GM12878 (cell line): ENCODE data around the gene TANC1. TPM values are rescaled to one million over a fixed set of nuclear protein-coding genes. Genes with fewer than 3 reads are reported as not detected.

Experiments
- ATAC-seq: fragments of 200-7000 bp; cut with Tn5 transposase; 3 replicates; pipeline ENCODE4 v1.9.1; 2020; ENCODE audit warnings: mild to moderate bottlenecking, moderate library complexity
- BruUV-seq: library from RNA; stranded (reverse); fragments of 400-500 nt; replicated peaks from 2 replicates; lab custom pipeline; 2021; lab: Mats Ljungman, UMichigan
- CTCF ChIA-PET: fragments of 300-600 bp; sonication (Branson Sonifier 250); formaldehyde crosslinking; extraction: SDS; loops from one replicate; lab custom pipeline; 2021; ENCODE audit warnings: inconsistent platforms; lab: Yijun Ruan, JAX
- POLR2A ChIA-PET: fragments of 350-600 bp; formaldehyde crosslinking; extraction: SDS; loops from one replicate; lab custom pipeline; 2021; ENCODE audit warnings: inconsistent platforms; lab: Charles Lee
- RAD21 ChIA-PET: fragments of 300-600 bp; sonication (Branson Sonifier 250); formaldehyde crosslinking; loops from one replicate; lab custom pipeline; 2023; ENCODE audit warnings: antibody characterized with exemption; ENCODE audit not compliant: unreplicated experiment; lab: Charles Lee
- SMC1A ChIA-PET: fragments of 300-600 bp; sonication (Branson Sonifier 250); formaldehyde crosslinking; loops from one replicate; lab custom pipeline; 2023; ENCODE audit not compliant: unreplicated experiment, uncharacterized antibody; lab: Charles Lee
- DNase-seq: peaks from one replicate; pipeline ENCODE4 v3.0.0-alpha.2; 2011; ENCODE audit warnings: low read depth, low spot score
- FAIRE-seq: peaks from 3 replicates; lab custom pipeline; 2011; peaks lifted over from hg19 to GRCh38; lab: Jason Lieb, UNC
- H2AFZ ChIP-seq: 2 replicates; pipeline ENCODE4 v1.6.0; 2011; ENCODE audit warnings: low read depth, low read length, control low read depth; ENCODE audit not compliant: control insufficient read depth
- H3K27ac ChIP-seq: 2 replicates; pipeline ENCODE4 v1.5.1; 2011; ENCODE audit warnings: control low read depth; ENCODE audit not compliant: control insufficient read depth, insufficient read depth
- H3K27me3 ChIP-seq, 2 experiments: replicated peaks in 1 of 2; 2 replicates each; pipeline versions ENCODE4 v1.6.0 to v1.6.1; 2011; ENCODE audit warnings: low read length in 1 of 2; ENCODE audit not compliant: control insufficient read depth in 2 of 2, insufficient read depth in 2 of 2
- H3K36me3 ChIP-seq, 2 experiments: 2 replicates each; pipeline ENCODE4 v1.5.1; 2011; ENCODE audit warnings: low read length in 1 of 2; ENCODE audit not compliant: control insufficient read depth in 2 of 2, insufficient read depth in 2 of 2
- H3K4me1 ChIP-seq: 2 replicates; pipeline ENCODE4 v1.6.1; 2011; ENCODE audit warnings: mild to moderate bottlenecking, low read length, moderate library complexity, mixed read lengths; ENCODE audit not compliant: control insufficient read depth, insufficient read depth
- H3K4me2 ChIP-seq: 2 replicates; pipeline ENCODE4 v1.6.0; 2011; ENCODE audit warnings: control low read depth; ENCODE audit not compliant: control insufficient read depth, insufficient read depth
- H3K4me3 ChIP-seq: fragments of 200-600 bp; sonication (generic); 2 replicates; pipeline ENCODE4 v1.5.1; 2016
- H3K79me2 ChIP-seq: 2 replicates; pipeline ENCODE4 v1.6.0; 2011; ENCODE audit warnings: low read length; ENCODE audit not compliant: control insufficient read depth, insufficient read depth
- H3K9ac ChIP-seq: 2 replicates; pipeline ENCODE4 v1.8.0; 2011; ENCODE audit warnings: low read length, control low read depth, mixed read lengths; ENCODE audit not compliant: control insufficient read depth, insufficient read depth
- H3K9me3 ChIP-seq: replicated peaks from 3 replicates; pipeline ENCODE4 v1.5.1; 2011; ENCODE audit warnings: mild to moderate bottlenecking, low read length; ENCODE audit not compliant: control insufficient read depth, insufficient read depth
- H4K20me1 ChIP-seq: 2 replicates; pipeline ENCODE4 v1.6.0; 2011; ENCODE audit not compliant: control insufficient read depth, insufficient read depth
- BCL11A ChIP-seq: IDR thresholded peaks from 2 replicates; pipeline ENCODE4 v1.6.1; 2011; ENCODE audit warnings: low read depth, low read length
- GATAD2B ChIP-seq: fragments of 450-650 bp; conservative IDR thresholded peaks from 2 replicates; pipeline ENCODE4 v1.6.1; 2017; ENCODE audit warnings: low read depth, mild to moderate bottlenecking, moderate library complexity
- HDAC2 ChIP-seq: fragments of 200-600 bp; sonication (generic); IDR thresholded peaks from 2 replicates; pipeline ENCODE4 v1.6.1; 2017
- KLF5 ChIP-seq: fragments of 450-650 bp; IDR thresholded peaks from 2 replicates; pipeline ENCODE4 v1.6.1; 2014; ENCODE audit warnings: mild to moderate bottlenecking; ENCODE audit not compliant: partially characterized antibody
- NR2F1 ChIP-seq: fragments of 450-650 bp; conservative IDR thresholded peaks from 2 replicates; pipeline ENCODE4 v1.6.1; 2017; ENCODE audit warnings: mild to moderate bottlenecking
- RCOR1 ChIP-seq: conservative IDR thresholded peaks from 2 replicates; pipeline ENCODE4 v1.6.1; 2012; ENCODE audit warnings: low read depth, low read length, improper control_type of control experiment
- SREBF2 ChIP-seq: IDR thresholded peaks from 2 replicates; pipeline ENCODE4 v1.6.1; 2012; ENCODE audit warnings: mild to moderate bottlenecking, low read length
- SUPT20H ChIP-seq: IDR thresholded peaks from 2 replicates; pipeline ENCODE4 v1.6.1; 2011; ENCODE audit warnings: low read depth, mild to moderate bottlenecking, low read length, moderate library complexity, borderline replicate concordance; ENCODE audit not compliant: control insufficient read depth
- TBL1XR1 ChIP-seq: IDR thresholded peaks from 2 replicates; pipeline ENCODE4 v1.6.1; 2012; ENCODE audit warnings: low read depth, low read length, improper control_type of control experiment
- WRNIP1 ChIP-seq: IDR thresholded peaks from 2 replicates; pipeline ENCODE4 v1.6.1; 2011; ENCODE audit warnings: low read depth, low read length, improper control_type of control experiment, borderline replicate concordance
- ZNF217 ChIP-seq: fragments of 450-650 bp; IDR thresholded peaks from 2 replicates; pipeline ENCODE4 v1.6.1; 2017; ENCODE audit warnings: antibody characterized with exemption, mild to moderate bottlenecking
- ZNF384 ChIP-seq: IDR thresholded peaks from 2 replicates; pipeline ENCODE4 v1.6.1; 2012; ENCODE audit warnings: low read depth, mild to moderate bottlenecking, low read length, improper control_type of control experiment, borderline replicate concordance
- ZNF622 ChIP-seq: fragments of 450-650 bp; IDR thresholded peaks from 2 replicates; pipeline ENCODE4 v1.6.1; 2017; ENCODE audit warnings: mild to moderate bottlenecking, inconsistent platforms
- WGBS: methylation state at CpG from one replicate; pipeline ENCODE4 v1.1.6; 2016; ENCODE audit warnings: low lambda C conversion rate; ENCODE audit not compliant: insufficient replicate concordance, insufficient coverage; ENCODE audit errors: missing lambda C conversion rate; 5-methylcytosine and 5-hydroxymethylcytosine counted together
- in situ Hi-C: fragments of 300-500 bp; cut with MboI; formaldehyde crosslinking; loops from 9 replicates; pipeline ENCODE4 v1.14.3; 2018; ENCODE audit warnings: mixed read lengths
- intact Hi-C: fragments of 100-400 bp; cut with micrococcal nuclease; formaldehyde crosslinking; loops from one replicate; pipeline ENCODE4 v1.14.2; 2022; ENCODE audit not compliant: unreplicated experiment
- polyA plus RNA-seq, 11 experiments: library from polyadenylated mRNA; depleted of rRNA in 4 of 11; unstranded in 6 of 11; stranded (reverse) in 5 of 11; fragments of >200 nt; fragmentation: Nextera tagmentation in 4 of 11; fragmentation: Illumina TruSeq in 1 of 11; extraction: Ambion mirVana in 4 of 11; extraction: Trizol in 1 of 11; gene quantifications; 1 replicate in 1 of 11; 2 replicates in 10 of 11; pipeline versions ENCODE4 v1.2.1 to v1.2.3, GENCODE V29; 2011 to 2016; ENCODE audit warnings: inconsistent platforms in 2 of 11, missing spikeins in 2 of 11, low read depth in 1 of 11
- total RNA-seq, 4 experiments: library from RNA; depleted of rRNA in 3 of 4; stranded (reverse); fragments of >200 nt in 3 of 4; fragmentation: Illumina TruSeq in 1 of 4; extraction: Trizol in 1 of 4; gene quantifications; 2 replicates each; pipeline versions ENCODE4 v1.2.1 to v1.2.3, GENCODE V29; 2013 to 2021
- TF ChIP-seq, protein P1 (sequence below): fragments of 450-650 bp; IDR thresholded peaks from 2 replicates; pipeline ENCODE4 v1.6.1; 2017; ENCODE audit warnings: antibody characterized with exemption, mild to moderate bottlenecking, moderate library complexity
- TF ChIP-seq, protein P2 (sequence below): fragments of 450-650 bp; IDR thresholded peaks from 2 replicates; pipeline ENCODE4 v1.6.1; 2017; ENCODE audit warnings: mild to moderate bottlenecking, low read depth, inconsistent platforms; ENCODE audit not compliant: poor library complexity, severe bottlenecking

Gene TANC1
- total and polyA plus RNA-seq, 10 of the 15 experiments (the other 5 are each of a cell fraction or from before 2014, with no cell fraction given), result 0.05 to 5.0 (median 0.34) TPM

DNA sequence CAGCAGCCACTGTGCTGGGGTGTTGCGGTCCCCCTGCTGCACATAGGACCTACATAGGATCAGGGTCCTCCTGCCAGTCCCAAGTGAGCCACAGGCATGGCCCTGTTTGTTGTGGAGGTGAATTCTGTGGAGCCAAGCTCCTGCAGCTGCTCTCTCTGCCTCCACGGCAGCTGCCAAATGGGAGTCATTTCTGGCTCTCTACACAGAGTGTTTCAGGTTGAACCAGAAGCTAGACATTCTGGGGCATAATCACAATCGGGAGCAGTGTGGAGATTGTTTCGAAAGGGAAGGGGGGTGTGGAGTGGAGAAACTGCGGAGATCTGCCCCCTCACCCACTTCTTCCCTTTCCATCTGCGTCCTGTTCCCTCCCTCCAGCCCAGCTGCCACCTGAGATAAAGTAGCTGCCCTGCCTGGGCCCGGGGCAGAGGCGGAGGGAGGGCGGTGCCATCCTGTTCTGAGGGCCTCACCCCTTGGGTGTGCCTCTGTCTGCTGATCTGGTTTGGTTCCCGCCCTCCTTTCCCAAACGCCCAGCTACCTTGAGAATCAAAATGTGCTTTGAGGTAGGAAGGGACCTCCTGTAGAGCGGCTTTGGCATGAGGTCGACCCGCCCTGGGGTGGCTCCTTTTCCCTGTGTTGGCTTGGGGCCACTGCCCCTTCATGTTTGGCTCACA, 178.7 kb downstream of the TANC1 start:
- POLR2A ChIA-PET, result no interaction called here
- Histone ChIP-seq H3K36me3 (no peaks in the 10 kb centered on the region), H3K79me2 (no peaks in the 10 kb centered on the region)
- TF ChIP-seq BCL11A (no peak), ZNF217 (no peak), SREBF2 (no peak), WRNIP1 (no peak), GATAD2B (no peak), HDAC2 (no peak), ZNF622 (no peak), RCOR1 (no peak), ZNF384 (no peak), NR2F1 (no peak), SUPT20H (no peak), KLF5 (no peak), TBL1XR1 (no peak)
- TF ChIP-seq, protein P1, sequence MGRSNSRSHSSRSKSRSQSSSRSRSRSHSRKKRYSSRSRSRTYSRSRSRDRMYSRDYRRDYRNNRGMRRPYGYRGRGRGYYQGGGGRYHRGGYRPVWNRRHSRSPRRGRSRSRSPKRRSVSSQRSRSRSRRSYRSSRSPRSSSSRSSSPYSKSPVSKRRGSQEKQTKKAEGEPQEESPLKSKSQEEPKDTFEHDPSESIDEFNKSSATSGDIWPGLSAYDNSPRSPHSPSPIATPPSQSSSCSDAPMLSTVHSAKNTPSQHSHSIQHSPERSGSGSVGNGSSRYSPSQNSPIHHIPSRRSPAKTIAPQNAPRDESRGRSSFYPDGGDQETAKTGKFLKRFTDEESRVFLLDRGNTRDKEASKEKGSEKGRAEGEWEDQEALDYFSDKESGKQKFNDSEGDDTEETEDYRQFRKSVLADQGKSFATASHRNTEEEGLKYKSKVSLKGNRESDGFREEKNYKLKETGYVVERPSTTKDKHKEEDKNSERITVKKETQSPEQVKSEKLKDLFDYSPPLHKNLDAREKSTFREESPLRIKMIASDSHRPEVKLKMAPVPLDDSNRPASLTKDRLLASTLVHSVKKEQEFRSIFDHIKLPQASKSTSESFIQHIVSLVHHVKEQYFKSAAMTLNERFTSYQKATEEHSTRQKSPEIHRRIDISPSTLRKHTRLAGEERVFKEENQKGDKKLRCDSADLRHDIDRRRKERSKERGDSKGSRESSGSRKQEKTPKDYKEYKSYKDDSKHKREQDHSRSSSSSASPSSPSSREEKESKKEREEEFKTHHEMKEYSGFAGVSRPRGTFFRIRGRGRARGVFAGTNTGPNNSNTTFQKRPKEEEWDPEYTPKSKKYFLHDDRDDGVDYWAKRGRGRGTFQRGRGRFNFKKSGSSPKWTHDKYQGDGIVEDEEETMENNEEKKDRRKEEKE, result no peak
- TF ChIP-seq, protein P2, sequence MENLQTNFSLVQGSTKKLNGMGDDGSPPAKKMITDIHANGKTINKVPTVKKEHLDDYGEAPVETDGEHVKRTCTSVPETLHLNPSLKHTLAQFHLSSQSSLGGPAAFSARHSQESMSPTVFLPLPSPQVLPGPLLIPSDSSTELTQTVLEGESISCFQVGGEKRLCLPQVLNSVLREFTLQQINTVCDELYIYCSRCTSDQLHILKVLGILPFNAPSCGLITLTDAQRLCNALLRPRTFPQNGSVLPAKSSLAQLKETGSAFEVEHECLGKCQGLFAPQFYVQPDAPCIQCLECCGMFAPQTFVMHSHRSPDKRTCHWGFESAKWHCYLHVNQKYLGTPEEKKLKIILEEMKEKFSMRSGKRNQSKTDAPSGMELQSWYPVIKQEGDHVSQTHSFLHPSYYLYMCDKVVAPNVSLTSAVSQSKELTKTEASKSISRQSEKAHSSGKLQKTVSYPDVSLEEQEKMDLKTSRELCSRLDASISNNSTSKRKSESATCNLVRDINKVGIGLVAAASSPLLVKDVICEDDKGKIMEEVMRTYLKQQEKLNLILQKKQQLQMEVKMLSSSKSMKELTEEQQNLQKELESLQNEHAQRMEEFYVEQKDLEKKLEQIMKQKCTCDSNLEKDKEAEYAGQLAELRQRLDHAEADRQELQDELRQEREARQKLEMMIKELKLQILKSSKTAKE, result no peak
- TF ChIP-seq, all 136 proteins: peak for 0
- intact Hi-C loops, result loop anchor here (5.0 to 10.0 kb wide), 2 partner anchors 55 to 818 kb away; no protein-coding TSS in a partner anchor
- Histone ChIP-seq H3K9ac (no peak overlapping the region), H2AFZ (no peak overlapping the region; the same call in 1 of the 2 replicates), H3K27ac (no peak overlapping the region), H3K9me3 (no peaks in the 10 kb centered on the region), H4K20me1 (no peaks in the 10 kb centered on the region), H3K4me1 (peaks cover 12% of the 10 kb centered on the region), H3K27me3 (no peaks in the 10 kb centered on the region), H3K4me3 (no peak overlapping the region), H3K4me2 (no peak overlapping the region)
- 39% methylated on average over 14 of the region's 14 CpGs for WGBS
- in situ Hi-C loops, result no loop called here
- ATAC-seq, result no peak; the same call in 2 of the 3 replicates
- no TSS peak for BruUV-seq
- CTCF ChIA-PET, result interaction anchor here (1.3 to 1.9 kb wide), 2 partner anchors 8 to 27 kb away, joined by 6 to 7 read pairs; no protein-coding TSS in a partner anchor
- SMC1A ChIA-PET, result interaction anchor here (1.1 to 2.7 kb wide), 4 partner anchors 9 to 17 kb away, joined by 3 to 10 read pairs (median 6); no protein-coding TSS in a partner anchor
- FAIRE-seq, result no peak
- RAD21 ChIA-PET, result no interaction called here
- no peak for DNase-seq
